ENCODE data around the gene CHRNB4.
A peak's percentile ranks its signal among the peaks of the same experiment; 100 is the strongest.

Gene CHRNB4

GRCh38 chr15:78630886-78631633, 9.9 kb downstream of the CHRNB4 start:
- DNase-seq = no peak

- DNase-seq = no peak
Observed at GRCh38 chr15:78629716-78630065, 11.3 kb downstream of the CHRNB4 start.

GRCh38 chr15:78629031-78629715, 11.8 kb downstream of the CHRNB4 start:
- DNase-seq = no peak

- no peak for DNase-seq
Observed at GRCh38 chr15:78628227-78628626, 12.8 kb downstream of the CHRNB4 start.

GRCh38 chr15:78627348-78627747, 13.7 kb downstream of the CHRNB4 start:
- no peak for DNase-seq

GRCh38 chr15:78626381-78626995, 14.5 kb downstream of the CHRNB4 start:
- no peak for DNase-seq

- no peak for DNase-seq
Observed at GRCh38 chr15:78625606-78626280, 15.3 kb downstream of the CHRNB4 start.

- no peak for DNase-seq
Observed at GRCh38 chr15:78624651-78625590, 16.1 kb downstream of the CHRNB4 start.

GRCh38 chr15:78623786-78624497, 17.1 kb downstream of the CHRNB4 start:
- DNase-seq = no peak

- DNase-seq = no peak
Observed at GRCh38 chr15:78621810-78622402, 19.1 kb downstream of the CHRNB4 start.

GRCh38 chr15:78620527-78621421, 20.2 kb downstream of the CHRNB4 start, which contains the start of gene CHRNA3:
Gene CHRNA3, minus strand, starts transcription at chr15:78620996. Its CDS starts 202 bp downstream, at chr15:78620794.
- no peak for DNase-seq

- DNase-seq = no peak
Observed at GRCh38 chr15:78620021-78620526, 20.9 kb downstream of the CHRNB4 start.

- DNase-seq = no peak
Observed at GRCh38 chr15:78619022-78619950, 21.7 kb downstream of the CHRNB4 start.

GRCh38 chr15:78618490-78618934, 22.5 kb downstream of the CHRNB4 start:
- peak; percentile 70 for DNase-seq

GRCh38 chr15:78618064-78618463, 22.9 kb downstream of the CHRNB4 start:
- no peak for DNase-seq

- no peak for DNase-seq
Observed at GRCh38 chr15:78617516-78617915, 23.5 kb downstream of the CHRNB4 start.

- no peak for DNase-seq
Observed at GRCh38 chr15:78617076-78617475, 23.9 kb downstream of the CHRNB4 start.

GRCh38 chr15:78616506-78616905, 24.5 kb downstream of the CHRNB4 start:
- no peak for DNase-seq

Data from CD4-positive, alpha-beta T cell treated with Interleukin-4 for 4 hours (primary cell).